Measurements from ENCODE around the gene ACER3. TPM values are rescaled to one million over a fixed set of nuclear protein-coding genes. Genes with fewer than 3 reads are reported as not detected.
A peak's percentile ranks its signal among the peaks of the same experiment; 100 is the strongest.

The ACER3 gene
- total and polyA plus RNA-seq, 2 experiments from 2014 or later, result 6.2 to 26.5 TPM

DNA sequence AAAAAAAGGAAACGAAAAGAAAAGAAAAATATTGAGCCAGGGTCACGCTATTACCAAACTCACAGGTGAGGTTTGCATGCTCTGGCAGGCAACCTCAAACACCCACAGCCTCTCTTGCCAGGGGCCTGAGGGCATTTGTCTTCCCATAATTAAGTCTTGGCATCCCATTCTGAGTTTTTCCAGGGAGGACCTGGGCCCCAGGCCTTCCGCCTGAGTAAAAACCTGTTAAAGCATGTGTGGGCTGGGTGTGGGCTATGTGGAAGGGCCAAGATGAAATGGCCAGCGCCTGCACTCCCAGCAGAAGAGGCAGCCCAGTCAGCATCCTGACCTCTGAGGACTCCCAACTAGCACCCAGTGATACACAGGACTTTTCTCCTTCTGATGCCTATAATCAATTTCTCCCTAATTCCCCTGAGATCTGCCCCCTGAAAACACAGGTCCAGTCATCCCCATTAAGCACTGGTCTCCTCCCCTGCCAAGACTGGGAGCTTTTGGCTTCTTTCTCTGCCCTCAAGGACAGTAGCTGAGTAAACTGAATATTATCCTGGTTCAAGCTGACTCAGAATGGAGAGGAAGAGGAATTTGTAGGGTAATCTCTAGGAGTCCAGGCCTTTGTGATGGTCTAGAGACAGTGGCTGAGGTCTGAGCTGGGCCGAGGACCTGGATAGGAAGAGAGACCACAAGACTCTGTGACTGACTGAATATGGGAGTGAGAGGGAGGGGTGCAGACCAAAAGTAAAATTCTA, 35.6 kb upstream of the ACER3 start:
- Histone ChIP-seq H3K4me3 (no peak overlapping the region), H3F3A (replicated peaks; ENCODE audit: low read depth) (no peaks in the 10 kb centered on the region), H2AFZ (no peak overlapping the region), H3K27me3 (ENCODE audit: insufficient read depth) (no peaks in the 10 kb centered on the region), H3K36me3 (ENCODE audit: insufficient read depth) (no peaks in the 10 kb centered on the region), H3K27ac (ENCODE audit: low read depth) (no peak overlapping the region), H3K4me1 (ENCODE audit: insufficient read depth) (peaks cover 9% of the 10 kb centered on the region), H3K79me2 (replicated peaks; ENCODE audit: insufficient read depth) (no peaks in the 10 kb centered on the region), H3K9me2 (ENCODE audit: insufficient read depth) (peaks cover 5% of the 10 kb centered on the region; the same call in 1 of the 2 replicates), H4K20me1 (replicated peaks; ENCODE audit: insufficient read depth) (no peaks in the 10 kb centered on the region), H3K4me2 (no peak overlapping the region)
- DNase-seq (ENCODE audit: low spot score), result no peak
- Mint-ChIP-seq H3K4me1 (peaks cover 10% of the 10 kb centered on the region), H3K27ac (0 out of 2 replicates have a peak overlapping the region, but pooled peaks have one; percentile 7), H3K36me3 (ENCODE audit: low read depth) (peaks cover 9% of the 10 kb centered on the region), H3K27me3 (ENCODE audit: insufficient read depth, low read depth, poor library complexity) (peaks cover 3% of the 10 kb centered on the region), H3K9me3 (peaks cover 27% of the 10 kb centered on the region), H3K4me3 (no peak overlapping the region)
- TF ChIP-seq ZNF114 (CRISPR knock-in tag; IDR thresholded peaks at IDR 0.05), result no peak
- no peak for TF ChIP-seq ETS1 (IDR thresholded peaks at IDR 0.05)
- TF ChIP-seq CREB1 (CRISPR knock-in tag; IDR thresholded peaks at IDR 0.05; ENCODE audit: low read depth), result no peak
- TF ChIP-seq CTCF (conservative IDR thresholded peaks at IDR 0.05; ENCODE audit: low read depth in 2 of 2), result no peak
- TF ChIP-seq EZH2phosphoT487 (IDR thresholded peaks at IDR 0.05; ENCODE audit: unreplicated experiment), result no peak
- TF ChIP-seq EZH2 (IDR thresholded peaks at IDR 0.05; ENCODE audit: low read depth, unreplicated experiment), result no peak
- no peak for TF ChIP-seq POLR2AphosphoS5 (IDR thresholded peaks at IDR 0.05; ENCODE audit: low read depth)
- TF ChIP-seq ZNF331 (CRISPR knock-in tag; IDR thresholded peaks at IDR 0.05; ENCODE audit: low read depth), result no peak
- TF ChIP-seq NANOG (IDR thresholded peaks at IDR 0.05; ENCODE audit: borderline replicate concordance), result no peak
- TF ChIP-seq STAT1 (IDR thresholded peaks at IDR 0.05; ENCODE audit: unreplicated experiment), result no peak
- no peak for TF ChIP-seq JUNB (IDR thresholded peaks at IDR 0.05; ENCODE audit: unreplicated experiment)
- TF ChIP-seq REST (IDR thresholded peaks at IDR 0.05; ENCODE audit: unreplicated experiment), result no peak
- ATAC-seq, result no peak
